Hematopoietic multipotent progenitor cell treated with erythropoietin and hydrocortisone succinate and interleukin-3 and kit ligand, for 8 days (in vitro differentiated cells): ENCODE data around the gene DENND1A.

Experiments used
- DNase-seq: peaks from one replicate; pipeline ENCODE4 v3.0.0-alpha.2; 2015

The DENND1A gene

GRCh38 chr9:123397975-123398374 is 532.0 kb downstream of the DENND1A start:
- no peak for DNase-seq

GRCh38 chr9:123395689-123396511 is 534.0 kb downstream of the DENND1A start:
- peak; percentile 77 for DNase-seq

GRCh38 chr9:123395276-123395688 is 534.6 kb downstream of the DENND1A start:
- no peak for DNase-seq

GRCh38 chr9:123394291-123395235 is 535.4 kb downstream of the DENND1A start:
- no peak for DNase-seq

GRCh38 chr9:123392802-123393201 is 537.1 kb downstream of the DENND1A start:
- no peak for DNase-seq

DNA sequence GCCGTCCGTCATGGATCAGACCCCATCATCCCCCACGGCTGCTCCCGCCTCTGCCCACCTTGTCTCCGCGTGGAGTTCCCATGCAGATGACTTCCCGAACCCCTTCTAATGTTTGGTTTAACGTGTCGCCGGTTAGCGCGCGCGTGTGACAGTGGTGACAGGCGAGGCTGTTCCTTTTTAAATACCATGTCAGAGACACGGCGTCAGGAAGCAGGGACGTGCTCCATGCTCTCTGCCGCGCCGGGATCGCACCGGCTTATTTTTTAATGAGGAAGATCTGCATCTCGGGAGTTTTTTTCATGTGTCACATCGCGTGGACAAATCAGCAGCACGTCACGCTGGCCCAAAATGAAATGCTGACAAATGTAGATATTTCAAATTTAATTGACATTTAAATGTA is 538.0 kb downstream of the DENND1A start:
- DNase-seq: no peak

DNA sequence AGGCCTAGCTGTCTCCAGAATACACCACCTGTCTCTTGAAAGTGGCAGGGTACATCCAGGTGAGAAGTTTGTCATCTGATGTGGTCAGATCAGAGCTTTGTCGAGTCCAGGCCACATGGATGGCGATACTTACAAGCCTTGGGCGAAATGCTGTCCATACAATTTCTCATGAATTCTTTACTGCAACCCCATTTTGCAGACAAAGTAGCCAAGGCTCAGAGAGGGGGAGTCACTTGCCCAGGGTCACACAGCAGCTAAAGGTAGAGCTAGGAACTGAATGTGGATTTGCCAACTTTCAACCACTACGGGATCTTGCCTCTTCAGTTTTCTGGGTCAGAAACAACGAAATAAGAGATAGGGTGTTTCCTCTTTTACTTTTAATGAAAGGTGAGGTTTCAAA is 538.7 kb downstream of the DENND1A start:
- no peak for DNase-seq

DNA sequence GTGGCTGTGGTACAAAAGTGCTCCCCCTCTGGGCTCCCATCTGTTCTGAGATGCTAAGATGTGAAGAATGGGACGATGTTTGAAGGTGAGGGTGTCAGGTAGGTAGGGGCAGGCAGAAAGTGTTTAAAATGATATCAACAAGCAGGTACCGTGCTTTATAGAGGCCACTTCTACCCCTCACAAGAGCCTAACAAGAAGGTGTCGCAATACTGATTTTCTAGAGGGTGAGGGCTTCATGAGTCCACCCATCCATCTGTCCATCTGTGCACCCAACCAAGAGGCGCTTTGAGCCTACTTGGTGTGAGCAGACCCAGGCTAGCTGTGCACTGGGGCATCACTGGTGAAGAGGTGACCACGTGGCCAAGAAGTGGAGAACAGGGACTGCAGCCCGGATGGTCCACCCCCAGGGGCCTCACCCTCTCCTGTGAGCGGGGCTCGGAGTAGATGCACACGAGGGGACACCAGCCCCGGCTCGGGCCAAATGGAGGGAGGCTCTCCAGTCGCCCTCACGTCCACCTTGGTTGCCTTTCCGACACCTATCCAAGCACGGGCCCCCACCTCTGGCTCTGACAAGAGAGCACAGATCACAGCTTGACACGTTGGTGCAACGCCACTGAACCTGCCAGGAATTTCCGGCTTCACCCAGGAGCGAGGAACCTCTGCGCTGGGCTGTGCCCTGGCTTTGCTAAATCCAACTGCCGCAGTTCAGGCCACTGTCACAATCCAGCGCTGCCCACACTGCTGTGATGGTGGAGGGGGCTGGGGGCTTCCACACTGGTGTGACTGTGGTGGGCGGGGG is 539.4 kb downstream of the DENND1A start:
- DNase-seq: no peak

- no peak for DNase-seq
These were observed 540.2 kb downstream of the DENND1A start for GRCh38 chr9:123389698-123390097.

- DNase-seq: no peak
These were observed 540.9 kb downstream of the DENND1A start for GRCh38 chr9:123389070-123389469.

- DNase-seq: no peak
These were observed 542.2 kb downstream of the DENND1A start for GRCh38 chr9:123387686-123388085.

DNA sequence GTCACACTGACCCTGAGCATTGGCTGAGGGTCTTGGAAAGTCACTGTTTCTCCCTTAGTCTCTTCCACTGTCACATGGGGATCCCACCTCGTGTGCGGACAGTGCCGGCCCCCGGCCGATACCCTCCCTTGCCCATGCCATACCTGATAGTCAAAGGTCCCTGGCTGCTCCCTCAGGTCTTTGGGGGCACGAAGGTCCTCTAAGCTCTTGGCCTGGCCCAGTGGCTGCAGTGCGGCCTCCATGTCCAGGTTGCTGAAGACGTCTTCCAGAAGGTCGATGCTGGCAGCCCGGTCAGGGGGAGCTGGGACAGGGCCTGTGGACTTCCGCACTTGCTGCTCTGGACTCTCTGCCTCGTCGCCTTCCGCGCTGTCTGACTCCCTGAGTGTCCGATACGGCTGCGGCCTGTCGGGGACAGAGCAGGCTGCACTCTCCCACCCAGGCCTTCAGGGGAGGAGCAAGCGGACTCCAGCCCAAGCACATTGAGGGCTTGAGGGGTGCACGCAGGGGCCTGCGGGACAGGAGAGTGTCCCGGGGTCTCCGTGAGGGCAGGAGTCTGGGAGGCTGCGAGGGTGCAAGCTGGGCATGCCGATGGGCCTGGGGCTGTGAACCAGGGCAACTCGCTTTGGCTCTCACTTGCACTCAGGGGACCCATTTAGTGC is 546.3 kb downstream of the DENND1A start:
- no peak for DNase-seq

- no peak for DNase-seq
These were observed 547.0 kb downstream of the DENND1A start for GRCh38 chr9:123382653-123383511.

DNA sequence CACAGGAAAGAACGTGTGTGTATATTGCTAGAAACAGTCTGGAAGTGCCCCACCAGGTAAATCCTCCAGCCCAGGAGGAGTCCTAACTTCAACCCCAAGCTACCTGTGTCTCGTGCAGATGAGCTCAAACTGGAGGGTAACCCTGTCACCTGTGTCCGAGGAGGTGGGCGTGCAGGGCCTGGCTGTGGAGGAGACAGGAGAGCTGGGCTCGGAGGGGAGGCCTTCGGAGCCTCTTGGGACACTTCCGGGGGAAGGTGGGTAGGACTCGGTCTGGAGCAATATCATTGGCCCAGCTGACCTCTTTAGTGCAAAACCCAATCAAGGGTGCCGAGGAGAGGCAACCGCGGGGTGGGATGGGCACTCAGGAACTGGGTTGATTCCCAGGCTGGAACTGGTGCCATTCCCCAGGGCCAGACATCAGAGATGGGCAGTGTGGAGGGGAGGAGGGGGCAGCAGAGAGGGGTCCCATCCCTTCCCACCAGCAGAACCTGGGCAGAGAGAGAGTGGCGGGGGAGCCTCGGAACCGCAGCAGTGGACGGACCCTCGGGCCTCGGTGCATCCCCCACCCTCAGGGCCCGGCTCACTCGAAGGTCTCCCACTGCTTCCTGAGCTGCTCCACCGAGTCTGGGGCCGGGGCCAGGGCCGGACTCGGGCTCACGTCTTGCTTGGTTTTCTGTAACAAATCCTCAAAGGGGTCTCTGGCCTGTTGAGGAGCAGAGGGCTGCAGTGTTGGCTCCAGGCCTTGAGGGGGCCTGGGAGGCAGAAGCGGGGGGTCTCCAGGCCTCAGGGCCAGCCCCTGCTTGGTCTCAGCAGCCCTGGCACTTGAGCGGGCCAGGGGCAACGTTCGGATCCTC is 548.8 kb downstream of the DENND1A start:
- DNase-seq: no peak

DNA sequence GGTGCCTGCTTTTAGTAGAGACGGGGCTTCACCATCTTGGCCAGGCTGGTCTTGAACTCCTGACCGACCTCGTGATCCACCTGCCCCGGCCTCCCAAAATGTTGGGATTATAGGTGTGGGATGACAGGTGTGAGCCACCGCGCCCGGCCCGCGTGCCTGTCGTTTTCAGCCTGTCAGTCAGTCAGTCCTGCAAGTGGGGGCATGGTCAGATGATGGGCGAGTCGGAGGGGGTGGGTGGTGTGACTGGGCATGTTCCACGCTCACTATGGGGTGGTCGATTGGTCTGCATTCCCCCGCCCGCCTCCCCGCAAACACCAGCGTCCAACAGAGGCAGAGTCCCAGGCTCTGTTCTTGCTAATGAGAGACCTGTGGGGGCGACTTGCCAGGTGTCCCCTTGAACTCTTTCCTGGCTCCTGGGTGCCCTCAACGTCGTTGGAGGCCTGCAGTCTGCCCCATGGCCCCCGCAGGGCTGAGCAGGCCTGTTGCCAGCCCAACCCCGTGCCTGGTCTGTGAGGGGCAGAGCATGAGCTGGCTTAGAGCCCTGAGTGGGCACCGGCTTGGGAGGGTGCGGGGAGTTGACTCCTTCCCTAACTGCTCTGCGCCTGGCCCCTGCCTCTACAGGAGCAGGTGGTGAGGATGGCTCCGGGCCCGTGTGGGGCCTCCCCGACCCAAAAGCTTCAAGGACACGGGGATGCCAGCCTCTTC is 550.8 kb downstream of the DENND1A start:
- no peak for DNase-seq

GRCh38 chr9:123378025-123378424 is 551.9 kb downstream of the DENND1A start:
- no peak for DNase-seq

GRCh38 chr9:123377211-123377971 is 552.5 kb downstream of the DENND1A start:
- DNase-seq: peak; percentile 21

GRCh38 chr9:123376218-123377071 is 553.5 kb downstream of the DENND1A start:
- no peak for DNase-seq
